ENCODE data around the gene EQTN.

DNA sequence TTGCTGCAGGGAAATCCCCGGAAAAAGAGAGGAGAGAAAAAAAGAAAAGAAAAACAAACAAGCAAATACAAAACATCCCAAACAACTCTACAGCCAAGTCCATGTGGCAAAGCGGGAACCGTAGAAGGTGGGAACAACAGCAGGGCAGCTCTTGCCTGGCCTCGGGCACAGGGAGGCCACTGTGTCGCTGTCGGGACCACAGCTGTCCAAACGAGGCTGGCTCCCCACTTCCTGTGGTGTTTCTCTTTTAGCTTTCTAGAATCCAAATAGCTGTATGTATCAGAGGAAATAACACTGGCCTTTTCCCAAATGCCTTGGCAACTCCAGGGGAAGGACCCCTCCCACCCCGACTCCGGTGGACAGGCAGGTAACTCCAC lies 41.6 kb upstream of the EQTN start:
- TF ChIP-seq, protein P1, sequence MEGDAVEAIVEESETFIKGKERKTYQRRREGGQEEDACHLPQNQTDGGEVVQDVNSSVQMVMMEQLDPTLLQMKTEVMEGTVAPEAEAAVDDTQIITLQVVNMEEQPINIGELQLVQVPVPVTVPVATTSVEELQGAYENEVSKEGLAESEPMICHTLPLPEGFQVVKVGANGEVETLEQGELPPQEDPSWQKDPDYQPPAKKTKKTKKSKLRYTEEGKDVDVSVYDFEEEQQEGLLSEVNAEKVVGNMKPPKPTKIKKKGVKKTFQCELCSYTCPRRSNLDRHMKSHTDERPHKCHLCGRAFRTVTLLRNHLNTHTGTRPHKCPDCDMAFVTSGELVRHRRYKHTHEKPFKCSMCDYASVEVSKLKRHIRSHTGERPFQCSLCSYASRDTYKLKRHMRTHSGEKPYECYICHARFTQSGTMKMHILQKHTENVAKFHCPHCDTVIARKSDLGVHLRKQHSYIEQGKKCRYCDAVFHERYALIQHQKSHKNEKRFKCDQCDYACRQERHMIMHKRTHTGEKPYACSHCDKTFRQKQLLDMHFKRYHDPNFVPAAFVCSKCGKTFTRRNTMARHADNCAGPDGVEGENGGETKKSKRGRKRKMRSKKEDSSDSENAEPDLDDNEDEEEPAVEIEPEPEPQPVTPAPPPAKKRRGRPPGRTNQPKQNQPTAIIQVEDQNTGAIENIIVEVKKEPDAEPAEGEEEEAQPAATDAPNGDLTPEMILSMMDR (IDR thresholded peaks at IDR 0.05; ENCODE audit: insufficient read depth, low read depth, low read length): no peak
- TF ChIP-seq EZH2 (IDR thresholded peaks at IDR 0.05; ENCODE audit: insufficient read depth, low read length): no peak
